HEK293T (cell line): ENCODE data around the gene NUSAP1.

Experiments used
- CTCF ChIA-PET: fragments of 350-600 bp; formaldehyde crosslinking; extraction: SDS; loops from one replicate; lab custom pipeline; 2021; ENCODE audit warnings: antibody characterized with exemption, inconsistent platforms; lab: Yijun Ruan, JAX
- POLR2A ChIA-PET: fragments of 350-600 bp; formaldehyde crosslinking; extraction: SDS; loops from one replicate; lab custom pipeline; 2020; ENCODE audit warnings: antibody characterized with exemption, inconsistent platforms; lab: Yijun Ruan, JAX
- DNase-seq: peaks from one replicate; pipeline ENCODE4 v3.0.0; 2012; ENCODE audit warnings: mixed read lengths; ENCODE audit errors: extremely low spot score
- ARNT ChIP-seq: fragments of 450-650 bp; IDR thresholded peaks from 2 replicates; pipeline ENCODE4 v1.6.1; 2017; ENCODE audit warnings: mild to moderate bottlenecking
- BHLHE40 ChIP-seq: fragments of 450-650 bp; IDR thresholded peaks from 2 replicates; pipeline ENCODE4 v1.6.1; 2016; ENCODE audit warnings: mild to moderate bottlenecking, moderate library complexity, borderline replicate concordance
- CTBP1 ChIP-seq: fragments of 450-650 bp; IDR thresholded peaks from 2 replicates; pipeline ENCODE4 v1.6.1; 2016; ENCODE audit warnings: borderline replicate concordance
- ELF4 ChIP-seq: fragments of 450-650 bp; IDR thresholded peaks from 2 replicates; pipeline ENCODE4 v1.6.1; 2017; ENCODE audit warnings: antibody characterized with exemption
- FOXA1 ChIP-seq: fragments of 450-650 bp; IDR thresholded peaks from 2 replicates; pipeline ENCODE4 v1.6.1; 2016; ENCODE audit warnings: mild to moderate bottlenecking
- FOXK2 ChIP-seq: fragments of 450-650 bp; IDR thresholded peaks from 2 replicates; pipeline ENCODE4 v1.6.1; 2016; ENCODE audit warnings: mild to moderate bottlenecking
- FOXM1 ChIP-seq: fragments of 450-650 bp; IDR thresholded peaks from 2 replicates; pipeline ENCODE4 v1.6.1; 2017; ENCODE audit warnings: mild to moderate bottlenecking, borderline replicate concordance
- HDGF ChIP-seq: fragments of 450-650 bp; IDR thresholded peaks from 2 replicates; pipeline ENCODE4 v1.6.1; 2017; ENCODE audit warnings: antibody characterized with exemption, borderline replicate concordance
- L3MBTL2 ChIP-seq: fragments of 450-650 bp; conservative IDR thresholded peaks from 2 replicates; pipeline ENCODE4 v1.6.1; 2016; ENCODE audit warnings: mild to moderate bottlenecking
- LEF1 ChIP-seq: fragments of 450-650 bp; IDR thresholded peaks from 2 replicates; pipeline ENCODE4 v1.6.1; 2017; ENCODE audit warnings: mild to moderate bottlenecking, borderline replicate concordance
- NFRKB ChIP-seq: fragments of 450-650 bp; IDR thresholded peaks from 2 replicates; pipeline ENCODE4 v1.6.1; 2016; ENCODE audit warnings: mild to moderate bottlenecking, moderate library complexity
- SP1 ChIP-seq: fragments of 450-650 bp; IDR thresholded peaks from 2 replicates; pipeline ENCODE4 v1.6.1; 2017
- SUZ12 ChIP-seq: fragments of 450-650 bp; IDR thresholded peaks from 2 replicates; pipeline ENCODE4 v1.6.1; 2016; ENCODE audit warnings: mild to moderate bottlenecking
- TARDBP ChIP-seq: fragments of 450-650 bp; IDR thresholded peaks from 2 replicates; pipeline ENCODE4 v1.6.1; 2016
- ZNF384 ChIP-seq: fragments of 450-650 bp; IDR thresholded peaks from 2 replicates; pipeline ENCODE4 v1.6.1; 2016
- TF ChIP-seq, protein P1 (sequence below): fragments of 450-650 bp; IDR thresholded peaks from 2 replicates; pipeline ENCODE4 v1.6.1; 2016

The NUSAP1 gene

GRCh38 chr15:41394924-41395323, 62.2 kb downstream of the NUSAP1 start:
- TF ChIP-seq HDGF (no peak), NFRKB (no peak), FOXK2 (no peak), SP1 (no peak), TARDBP (no peak), ZNF384 (no peak), SUZ12 (no peak), ARNT (no peak)
- TF ChIP-seq, protein P1, sequence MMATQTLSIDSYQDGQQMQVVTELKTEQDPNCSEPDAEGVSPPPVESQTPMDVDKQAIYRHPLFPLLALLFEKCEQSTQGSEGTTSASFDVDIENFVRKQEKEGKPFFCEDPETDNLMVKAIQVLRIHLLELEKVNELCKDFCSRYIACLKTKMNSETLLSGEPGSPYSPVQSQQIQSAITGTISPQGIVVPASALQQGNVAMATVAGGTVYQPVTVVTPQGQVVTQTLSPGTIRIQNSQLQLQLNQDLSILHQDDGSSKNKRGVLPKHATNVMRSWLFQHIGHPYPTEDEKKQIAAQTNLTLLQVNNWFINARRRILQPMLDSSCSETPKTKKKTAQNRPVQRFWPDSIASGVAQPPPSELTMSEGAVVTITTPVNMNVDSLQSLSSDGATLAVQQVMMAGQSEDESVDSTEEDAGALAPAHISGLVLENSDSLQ = no peak
- no peak for DNase-seq
- ChIA-PET POLR2A (no interaction called here), CTCF (no interaction called here)

GRCh38 chr15:41396111-41396510, 63.4 kb downstream of the NUSAP1 start:
- TF ChIP-seq ARNT (no peak), TARDBP (no peak), FOXM1 (no peak), SUZ12 (no peak), FOXA1 (no peak), NFRKB (no peak), ELF4 (no peak), L3MBTL2 (no peak)
- TF ChIP-seq, protein P1 = no peak
- ChIA-PET POLR2A (no interaction called here), CTCF (no interaction called here)
- no peak for DNase-seq

- TF ChIP-seq ARNT (no peak), LEF1 (no peak), BHLHE40 (no peak), FOXK2 (no peak), L3MBTL2 (no peak), TARDBP (no peak), FOXA1 (no peak), SUZ12 (no peak), FOXM1 (no peak), CTBP1 (no peak), ELF4 (no peak), SP1 (no peak), HDGF (no peak), ZNF384 (no peak), NFRKB (no peak)
- TF ChIP-seq, protein P1 = no peak
- POLR2A ChIA-PET = interaction anchor here (0.8 to 1.7 kb wide), 4 partner anchors 10 to 69 kb away, joined by 4 to 7 read pairs (median 4); partner anchors contain the start of genes NUSAP1 and OIP5
- no peak for DNase-seq
- CTCF ChIA-PET = interaction anchor here (0.6 kb wide), 2 partner anchors 220 to 409 kb away, joined by 3 read pairs; no protein-coding TSS in a partner anchor
Measured at GRCh38 chr15:41401904-41402267, 69.2 kb downstream of the NUSAP1 start.

- POLR2A ChIA-PET = interaction anchor here (1.4 kb wide), 1 partner anchor 75 kb away, joined by 3 read pairs; the partner anchor contains the start of genes NUSAP1 and OIP5
- no peak for TF ChIP-seq SUZ12
- no peak for TF ChIP-seq BHLHE40
- no peak for TF ChIP-seq HDGF
- no peak for TF ChIP-seq SP1
- TF ChIP-seq LEF1 = no peak
- DNase-seq = no peak
- CTCF ChIA-PET = no interaction called here
Measured at GRCh38 chr15:41407341-41407740, 74.7 kb downstream of the NUSAP1 start.

- DNase-seq = no peak
- no peak for TF ChIP-seq ZNF384
- ChIA-PET CTCF (no interaction called here), POLR2A (no interaction called here)
Measured at GRCh38 chr15:41408234-41408641, 75.6 kb downstream of the NUSAP1 start.

DNA sequence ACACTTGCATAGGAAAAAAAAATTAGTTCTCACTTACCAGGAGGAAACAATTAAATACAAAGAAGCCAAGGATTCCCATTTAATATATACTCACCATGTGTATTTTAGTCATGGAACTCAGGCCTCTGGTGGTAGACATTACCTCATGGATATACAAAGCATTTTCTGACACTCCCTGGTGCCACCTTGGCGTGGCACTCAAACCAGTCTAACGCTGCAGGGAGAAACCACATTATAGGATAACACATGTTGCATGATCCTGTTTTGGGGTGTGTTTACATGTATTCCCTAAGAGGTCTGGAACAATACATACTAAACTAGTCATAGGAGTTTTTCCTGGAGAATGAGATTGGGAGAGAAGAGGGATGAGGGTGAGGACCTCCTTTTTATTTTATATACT, 78.3 kb downstream of the NUSAP1 start:
- POLR2A ChIA-PET = interaction anchor here (1.5 kb wide), 1 partner anchor 9 kb away, joined by 5 read pairs; the partner anchor contains the start of gene NDUFAF1
- CTCF ChIA-PET = no interaction called here
- TF ChIP-seq LEF1 (no peak), BHLHE40 (no peak), L3MBTL2 (no peak), TARDBP (no peak), SP1 (no peak), CTBP1 (no peak), HDGF (no peak), SUZ12 (no peak), ZNF384 (no peak), ELF4 (no peak), ARNT (no peak)
- TF ChIP-seq, protein P1 = no peak
- DNase-seq = no peak

DNA sequence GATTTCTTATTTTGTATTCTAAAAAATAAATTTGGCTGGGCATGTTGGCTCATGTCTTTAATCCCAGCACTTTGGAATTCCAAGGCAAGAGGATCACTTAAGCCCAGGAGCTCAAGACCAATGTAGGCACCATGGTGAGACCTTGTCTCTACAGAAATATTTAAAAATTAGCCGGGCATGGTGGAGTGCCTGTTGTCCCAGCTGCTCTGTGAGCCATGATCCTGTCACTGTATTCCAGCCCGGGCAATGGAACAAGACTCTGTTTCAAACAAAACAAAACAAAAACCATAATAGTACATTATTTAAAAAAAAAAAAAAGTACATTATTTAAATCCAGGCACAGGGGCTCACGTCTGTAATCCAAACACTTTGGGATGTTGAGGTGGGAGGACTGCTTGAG, 78.8 kb downstream of the NUSAP1 start:
- TF ChIP-seq L3MBTL2 (no peak), TARDBP (no peak), HDGF (no peak)
- POLR2A ChIA-PET = interaction anchor here (0.7 to 1.5 kb wide), 2 partner anchors 10 to 182 kb away, joined by 3 to 5 read pairs; partner anchors contain the start of gene NDUFAF1
- CTCF ChIA-PET = no interaction called here
- no peak for DNase-seq
